Testis (tissue), 2 donors: Measurements from ENCODE around the gene CNTN2.

Experiments
- CTCF ChIP-seq, 3 experiments: fragments of 450-650 bp in 2 of 3; fragments of 200-600 bp in 1 of 3; sonication (generic) in 1 of 3; IDR thresholded peaks; one replicate each; pipeline ENCODE4 v1.5.1; 2016 to 2019; ENCODE audit warnings: antibody characterized with exemption in 3 of 3, mild to moderate bottlenecking in 2 of 3, moderate library complexity in 1 of 3
- POLR2A ChIP-seq: fragments of 450-650 bp; IDR thresholded peaks from one replicate; pipeline ENCODE4 v1.6.1; 2017; ENCODE audit warnings: antibody characterized with exemption, mild to moderate bottlenecking, moderate library complexity

GRCh38 chr1:205073511-205073910, 30.5 kb downstream of the CNTN2 start:
- TF ChIP-seq CTCF (IDR thresholded peaks at IDR 0.05) (no peak), POLR2A (no peak)
